MM.1S (cell line): ENCODE results near the gene PIGZ.

Experiments
- EZH2 ChIP-seq: fragments of 300-600 bp; sonication (generic); optimal IDR thresholded peaks from 2 replicates; pipeline ENCODE3; 2017; ENCODE audit warnings: low read depth, mild to moderate bottlenecking, antibody characterized with exemption, low read length, mixed read lengths
- EZH2phosphoT487 ChIP-seq: fragments of 300-600 bp; sonication (generic); IDR thresholded peaks from 2 replicates; pipeline ENCODE4 v1.6.1; 2018; ENCODE audit warnings: antibody characterized with exemption, low read length
- TF ChIP-seq, protein P1 (sequence below): fragments of 300-600 bp; sonication (generic); IDR thresholded peaks from 2 replicates; pipeline ENCODE4 v1.5.1; 2016; ENCODE audit warnings: antibody characterized with exemption, low read length, mixed read lengths

DNA sequence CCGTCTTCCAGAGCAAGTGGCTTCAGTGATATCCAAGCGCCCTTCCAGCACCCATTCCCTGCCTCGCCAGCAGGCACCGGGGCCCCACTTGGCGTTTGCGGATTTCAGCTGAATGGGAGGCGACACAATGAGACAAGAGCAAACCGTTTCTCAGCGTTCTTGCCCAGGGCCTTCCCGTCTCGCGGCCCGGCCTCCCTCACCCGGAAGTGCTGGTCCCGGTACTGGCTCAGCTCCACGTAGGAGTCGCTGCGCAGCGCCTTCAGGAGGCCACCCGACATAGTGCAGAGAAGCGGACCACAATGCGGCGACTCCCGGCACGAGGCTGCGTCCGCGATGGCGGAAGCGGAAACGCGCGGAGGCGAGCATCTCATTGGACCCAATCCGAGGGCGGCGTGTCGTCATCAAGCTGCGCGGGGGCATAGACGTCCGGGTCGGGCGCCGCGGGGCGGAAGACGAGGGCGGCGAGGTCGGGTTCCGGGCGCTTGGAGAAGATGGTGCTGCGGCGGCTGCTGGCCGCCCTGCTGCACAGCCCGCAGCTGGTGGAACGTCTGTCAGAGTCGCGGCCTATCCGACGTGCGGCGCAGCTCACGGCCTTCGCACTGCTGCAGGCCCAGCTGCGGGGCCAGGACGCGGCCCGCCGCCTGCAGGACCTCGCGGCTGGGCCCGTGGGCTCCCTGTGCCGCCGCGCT is 26.3 kb downstream of the PIGZ start, which contains the start of gene NCBP2:
- TF ChIP-seq EZH2 (no peak), EZH2phosphoT487 (no peak)
- TF ChIP-seq, protein P1, sequence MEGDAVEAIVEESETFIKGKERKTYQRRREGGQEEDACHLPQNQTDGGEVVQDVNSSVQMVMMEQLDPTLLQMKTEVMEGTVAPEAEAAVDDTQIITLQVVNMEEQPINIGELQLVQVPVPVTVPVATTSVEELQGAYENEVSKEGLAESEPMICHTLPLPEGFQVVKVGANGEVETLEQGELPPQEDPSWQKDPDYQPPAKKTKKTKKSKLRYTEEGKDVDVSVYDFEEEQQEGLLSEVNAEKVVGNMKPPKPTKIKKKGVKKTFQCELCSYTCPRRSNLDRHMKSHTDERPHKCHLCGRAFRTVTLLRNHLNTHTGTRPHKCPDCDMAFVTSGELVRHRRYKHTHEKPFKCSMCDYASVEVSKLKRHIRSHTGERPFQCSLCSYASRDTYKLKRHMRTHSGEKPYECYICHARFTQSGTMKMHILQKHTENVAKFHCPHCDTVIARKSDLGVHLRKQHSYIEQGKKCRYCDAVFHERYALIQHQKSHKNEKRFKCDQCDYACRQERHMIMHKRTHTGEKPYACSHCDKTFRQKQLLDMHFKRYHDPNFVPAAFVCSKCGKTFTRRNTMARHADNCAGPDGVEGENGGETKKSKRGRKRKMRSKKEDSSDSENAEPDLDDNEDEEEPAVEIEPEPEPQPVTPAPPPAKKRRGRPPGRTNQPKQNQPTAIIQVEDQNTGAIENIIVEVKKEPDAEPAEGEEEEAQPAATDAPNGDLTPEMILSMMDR, result peak; percentile 78
